GM21367 (cell line): ENCODE measurements around the gene FOXP3.

Source experiments
- ATAC-seq: cut with Tn5 transposase; IDR thresholded peaks from one replicate; pipeline ENCODE4 v1.9.1; 2021; ENCODE audit not compliant: unreplicated experiment

The FOXP3 gene

DNA sequence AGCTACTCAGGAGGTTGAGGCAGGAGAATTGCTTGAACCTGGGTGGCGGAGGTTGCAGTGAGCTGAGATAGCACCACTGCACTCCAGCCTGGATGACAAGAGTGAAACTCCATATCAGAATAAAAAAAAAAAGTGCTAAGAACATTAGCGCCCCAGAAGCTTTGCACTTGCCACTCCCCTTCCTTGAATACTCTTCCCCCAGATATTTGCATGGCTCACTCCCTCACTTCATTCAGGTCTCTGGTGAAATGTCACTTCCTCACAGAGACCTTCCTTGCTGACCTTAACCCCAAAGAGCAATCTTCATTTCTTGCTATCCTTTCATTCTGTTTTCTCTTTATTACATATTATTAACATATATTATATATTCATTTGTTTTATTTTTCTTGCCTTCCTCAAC lies 42.6 kb downstream of the FOXP3 start:
- ATAC-seq: no peak

DNA sequence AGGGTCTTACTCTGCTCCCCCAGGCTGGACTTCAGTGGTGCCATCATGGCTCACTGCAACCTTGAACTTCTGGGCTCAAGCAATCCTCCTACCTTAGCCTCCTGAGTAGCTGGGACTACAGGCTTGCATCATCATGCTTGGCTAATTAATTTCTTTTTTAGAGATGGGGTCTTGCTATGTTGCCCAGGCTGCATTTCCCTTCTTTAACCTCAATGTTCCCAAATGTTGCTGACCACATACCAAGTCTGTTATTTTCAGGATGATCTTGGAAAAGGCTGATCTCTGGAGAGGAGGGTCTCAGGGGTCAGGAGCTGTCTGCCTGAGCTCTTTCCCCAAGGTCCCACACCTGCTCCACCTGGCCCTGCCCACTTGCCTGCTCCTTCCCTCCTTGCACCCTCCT lies 44.4 kb downstream of the FOXP3 start:
- ATAC-seq: no peak

DNA sequence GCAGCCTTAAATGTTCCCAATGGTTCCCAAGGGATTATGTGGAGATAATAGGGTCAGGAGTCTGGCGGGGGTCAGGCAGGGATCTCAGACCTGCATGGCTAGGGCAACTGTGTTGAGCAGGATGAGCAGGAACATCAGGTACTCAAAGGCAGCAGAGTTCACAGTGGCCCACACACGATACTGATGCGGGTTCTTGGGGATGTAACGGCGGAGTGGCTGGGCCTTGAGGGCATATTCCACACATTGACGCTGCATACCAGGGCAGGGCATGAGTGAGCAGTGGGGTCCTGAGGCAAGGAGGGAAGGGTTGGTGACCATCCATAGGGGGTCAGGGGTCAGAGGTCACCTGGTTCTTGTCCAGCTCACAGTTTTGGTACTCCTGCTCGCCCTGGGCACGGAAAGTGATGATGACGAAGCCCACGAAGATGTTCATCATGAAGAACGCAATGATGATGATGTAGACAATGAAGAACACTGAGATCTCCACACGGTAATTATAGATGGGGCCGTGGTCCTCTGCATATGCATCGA lies 49.4 kb downstream of the FOXP3 start:
- ATAC-seq: no peak

DNA sequence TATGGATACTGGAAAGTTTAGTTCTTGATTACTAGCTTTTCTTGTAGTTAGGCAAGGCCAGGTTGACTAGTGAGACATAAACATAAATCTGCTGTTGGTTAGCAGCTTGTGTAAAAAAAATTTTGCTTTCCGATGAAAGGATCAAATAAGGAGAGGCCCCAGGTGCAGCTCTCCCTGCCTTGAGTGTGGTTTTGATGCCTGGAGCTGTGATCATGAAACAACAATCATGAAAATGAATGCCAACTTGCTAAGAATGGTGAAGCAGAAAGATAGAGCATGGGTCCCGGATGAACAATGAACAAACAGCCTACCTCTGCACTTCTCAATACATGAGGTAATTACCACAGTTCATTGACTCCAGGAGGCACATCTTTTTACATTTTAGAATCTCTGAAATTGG lies 50.1 kb downstream of the FOXP3 start:
- ATAC-seq: no peak

DNA sequence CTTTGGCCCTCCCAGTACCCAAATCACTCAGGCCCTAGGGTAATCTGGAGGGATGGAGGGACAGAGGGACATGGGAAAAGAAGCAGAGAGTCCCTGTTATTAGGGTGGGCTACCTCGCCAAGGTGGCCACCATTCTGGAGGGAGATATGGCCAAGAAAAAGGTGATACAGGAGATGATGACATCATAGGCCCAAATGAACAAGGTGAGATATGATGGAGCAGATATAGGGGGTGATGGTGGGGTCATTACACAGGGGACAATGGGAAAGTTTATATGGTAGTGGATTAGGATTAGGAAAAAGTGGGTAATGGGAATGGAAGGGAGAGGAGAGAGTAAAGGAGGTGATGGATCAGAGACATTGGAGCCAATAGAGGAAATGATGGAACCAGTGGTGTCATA lies 51.6 kb downstream of the FOXP3 start:
- no peak for ATAC-seq

DNA sequence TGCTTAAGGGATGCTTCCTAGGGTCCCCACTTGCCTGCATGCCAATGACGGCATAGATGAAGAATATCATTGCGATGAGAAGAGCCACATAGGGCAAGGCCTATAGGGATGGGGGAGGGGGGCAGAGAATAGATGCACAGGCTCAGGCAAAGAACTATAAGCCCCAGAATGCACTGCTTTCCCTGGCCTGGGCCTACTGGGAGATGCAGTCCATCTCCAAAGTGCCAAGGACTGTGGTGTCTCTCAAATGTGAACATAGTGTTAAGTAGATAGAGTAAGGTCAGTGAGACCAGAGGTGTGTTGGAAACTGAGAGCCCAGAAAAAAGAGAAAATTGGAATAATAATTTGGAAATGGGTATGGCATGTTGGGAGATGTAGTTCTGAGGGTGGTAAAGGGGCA lies 52.3 kb downstream of the FOXP3 start:
- no peak for ATAC-seq

DNA sequence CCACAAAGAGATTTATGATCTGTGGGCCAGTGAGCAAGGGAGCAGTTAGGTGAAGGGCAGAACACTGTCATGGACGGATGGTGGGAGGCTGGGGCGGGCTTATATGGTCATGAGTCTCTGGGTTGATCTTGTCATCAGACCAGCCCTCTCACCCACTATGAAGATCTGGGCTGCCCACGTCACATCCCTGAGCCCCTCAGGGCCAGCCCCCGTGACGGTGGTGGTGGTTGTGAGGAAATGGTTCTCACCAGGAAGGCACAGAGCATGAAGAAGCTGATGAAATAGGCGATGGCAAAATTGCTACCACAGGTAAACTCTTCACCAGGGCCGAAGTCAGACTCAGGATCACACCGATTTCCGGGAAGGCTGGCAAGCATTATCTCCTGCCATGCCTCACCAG lies 53.4 kb downstream of the FOXP3 start:
- no peak for ATAC-seq

DNA sequence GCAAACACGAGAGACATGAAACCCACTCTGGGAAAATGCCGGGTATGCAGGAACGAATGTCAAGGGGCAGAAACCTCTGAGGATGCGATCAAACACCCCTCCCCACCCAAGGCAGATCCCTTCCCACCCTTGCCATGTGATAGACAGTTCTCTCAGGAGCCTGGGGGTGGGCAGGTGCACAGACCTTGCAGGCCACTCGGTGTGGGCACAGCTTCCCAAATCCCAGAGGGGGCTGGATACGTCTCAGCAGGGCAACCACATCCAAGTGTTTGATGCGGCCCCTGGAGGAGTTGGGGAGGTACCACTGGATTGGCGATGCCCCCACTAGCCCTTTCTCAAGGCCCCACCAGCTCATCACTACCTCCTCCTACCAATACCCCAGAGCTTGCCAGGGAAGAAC lies 54.1 kb downstream of the FOXP3 start:
- ATAC-seq: no peak

DNA sequence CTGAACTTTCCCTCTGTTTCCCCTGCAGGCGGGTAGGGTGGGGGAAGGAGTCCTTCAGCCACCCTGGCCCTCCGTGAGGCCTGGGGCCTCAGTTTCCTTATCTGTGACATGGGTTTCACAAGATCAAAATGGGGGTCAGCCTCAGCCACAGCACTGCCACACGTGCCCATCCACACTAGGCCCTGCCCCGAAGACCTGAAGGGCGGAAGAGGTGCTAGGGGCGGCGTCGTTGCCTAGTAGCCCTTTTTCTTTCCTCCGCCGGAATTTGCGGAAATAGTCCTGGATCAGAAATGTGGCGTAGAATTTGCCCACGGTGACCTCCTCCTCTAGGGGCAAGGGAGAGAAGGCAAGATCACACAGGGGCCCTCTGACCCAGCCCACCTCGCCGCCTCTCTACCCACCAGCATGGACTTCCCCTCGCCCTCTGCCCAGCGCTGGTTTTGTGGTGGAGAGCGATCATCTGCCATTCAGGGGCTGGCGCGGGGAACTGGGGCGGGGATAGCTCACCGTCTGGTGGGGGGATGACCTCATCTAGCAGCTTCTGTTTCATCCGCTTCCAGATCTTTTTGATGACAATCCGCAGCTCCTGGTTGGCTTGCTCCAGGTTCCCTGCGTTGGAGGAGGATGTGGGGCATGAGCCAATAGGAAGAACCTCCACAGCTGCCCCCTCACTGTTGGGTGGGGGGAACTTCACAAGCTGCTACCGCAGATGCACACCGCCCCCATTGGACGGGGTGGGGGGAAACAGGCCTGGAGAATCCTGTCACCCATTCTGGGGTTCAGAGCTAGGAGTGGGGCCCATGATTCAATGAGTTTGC lies 54.9 kb downstream of the FOXP3 start:
- ATAC-seq: no peak

DNA sequence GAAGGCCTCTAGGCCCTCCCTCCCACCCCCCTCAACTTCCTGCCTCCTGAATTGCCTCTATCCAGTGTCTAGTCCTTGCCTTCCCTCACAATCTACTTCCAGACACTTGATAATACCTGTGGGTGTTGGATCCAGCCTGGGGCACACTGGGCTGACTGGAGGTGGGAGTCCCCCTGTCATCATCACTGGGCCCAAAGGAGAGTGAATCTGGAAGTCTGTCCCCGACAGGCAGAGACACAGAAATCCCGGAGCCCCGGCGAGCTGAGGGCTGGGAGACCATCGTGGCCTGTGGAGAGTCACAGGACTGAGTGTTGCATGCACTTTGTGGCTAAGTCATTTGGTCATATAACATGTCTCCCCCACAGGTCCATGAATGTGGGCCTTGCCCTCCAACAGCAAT lies 56.1 kb downstream of the FOXP3 start:
- ATAC-seq: no peak

DNA sequence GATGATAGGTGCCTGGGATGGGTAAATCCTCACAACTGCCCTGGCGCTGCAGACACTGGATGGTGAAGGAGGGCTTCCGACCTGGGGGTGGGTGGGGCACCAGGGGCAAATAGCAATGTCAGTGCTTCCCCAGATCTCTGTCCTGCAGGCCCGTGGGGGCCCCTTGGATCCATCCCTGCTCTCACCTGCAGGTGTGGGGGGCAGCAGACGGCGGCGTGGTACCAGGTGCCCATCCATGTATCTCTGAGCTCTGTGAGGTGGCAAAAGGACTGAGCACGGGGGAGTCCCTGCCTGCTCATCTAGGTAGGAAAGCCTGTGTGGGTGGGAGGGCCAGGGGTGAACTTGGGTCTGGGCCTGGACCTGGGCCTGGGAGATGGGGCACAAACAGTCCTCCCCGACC lies 58.0 kb downstream of the FOXP3 start:
- ATAC-seq: no peak

DNA sequence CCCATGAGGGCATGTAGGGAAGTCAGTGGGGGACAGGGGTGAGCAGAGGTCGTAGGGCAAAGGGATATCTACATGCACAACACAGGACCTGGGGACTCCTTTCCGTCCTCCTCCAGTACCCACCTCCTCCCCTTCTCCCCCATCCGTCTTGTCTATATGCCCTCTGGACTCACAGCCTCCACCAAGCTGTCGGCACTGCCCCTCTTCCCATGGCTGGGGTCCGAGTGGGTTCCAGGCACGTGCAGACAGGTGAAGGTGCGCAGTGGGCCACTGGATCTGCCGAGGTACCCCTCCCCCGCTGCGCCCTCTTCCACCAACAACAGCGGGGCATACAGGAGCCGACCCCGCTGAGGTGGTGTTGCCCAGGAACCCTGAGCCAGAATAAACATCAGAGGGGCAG lies 59.1 kb downstream of the FOXP3 start:
- no peak for ATAC-seq

DNA sequence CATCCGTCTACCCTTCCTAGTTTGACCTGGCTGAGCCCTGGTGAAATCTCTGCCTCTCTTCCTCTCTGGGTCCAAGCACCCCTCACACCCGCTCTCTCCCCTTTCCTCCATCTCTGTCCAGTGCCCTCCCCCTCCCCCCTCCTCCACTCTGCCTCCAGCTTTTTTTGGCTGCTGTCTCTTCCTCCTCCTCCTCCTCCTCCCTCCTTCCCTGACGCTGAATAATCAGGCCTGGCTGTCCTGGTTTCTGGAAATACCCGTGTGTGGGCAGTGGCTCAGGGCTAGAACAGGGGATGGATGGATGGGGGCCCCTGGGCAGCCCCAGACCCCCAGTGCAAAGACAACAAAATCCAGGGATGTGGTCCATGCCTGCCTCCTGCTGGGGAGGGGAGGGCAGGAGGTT lies 59.8 kb downstream of the FOXP3 start:
- ATAC-seq: no peak

DNA sequence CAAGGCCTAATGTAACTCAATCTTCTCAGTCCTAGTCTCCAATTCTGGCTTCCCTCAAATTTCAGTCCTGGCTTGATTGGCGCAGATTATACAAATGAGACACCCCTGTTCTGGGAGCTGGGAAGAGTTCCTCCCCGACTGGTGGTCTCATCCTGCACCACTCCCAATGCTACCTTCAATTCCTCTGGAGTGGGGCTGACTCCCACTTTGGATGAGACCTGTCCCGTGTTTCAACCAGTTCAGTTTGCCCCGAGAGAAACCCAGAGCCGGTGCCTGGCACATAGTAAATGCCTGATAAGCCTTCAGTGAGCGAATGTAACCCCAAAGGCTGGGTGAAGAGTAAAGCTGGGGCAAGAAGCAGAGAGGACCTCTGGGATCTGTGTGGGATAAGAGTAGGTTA lies 60.5 kb downstream of the FOXP3 start:
- no peak for ATAC-seq

DNA sequence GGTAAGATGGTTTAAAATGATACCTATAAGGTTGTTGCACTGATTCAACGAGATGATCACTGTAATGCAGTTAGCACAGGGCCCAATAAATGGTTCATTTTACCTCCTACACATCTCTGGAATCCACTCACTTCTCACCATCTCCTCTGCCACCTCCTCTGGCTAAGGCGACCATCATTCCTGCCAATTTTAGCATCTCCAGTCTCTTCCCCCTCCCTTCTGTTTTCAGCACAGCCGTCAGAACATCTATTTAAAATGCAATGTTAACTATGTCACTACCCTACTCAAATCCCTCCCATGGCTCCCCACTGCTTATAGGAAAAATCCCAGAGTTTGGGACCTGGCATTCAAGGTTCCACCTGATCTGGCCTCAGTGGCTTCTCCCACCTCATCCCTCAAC lies 61.0 kb downstream of the FOXP3 start:
- ATAC-seq: no peak

DNA sequence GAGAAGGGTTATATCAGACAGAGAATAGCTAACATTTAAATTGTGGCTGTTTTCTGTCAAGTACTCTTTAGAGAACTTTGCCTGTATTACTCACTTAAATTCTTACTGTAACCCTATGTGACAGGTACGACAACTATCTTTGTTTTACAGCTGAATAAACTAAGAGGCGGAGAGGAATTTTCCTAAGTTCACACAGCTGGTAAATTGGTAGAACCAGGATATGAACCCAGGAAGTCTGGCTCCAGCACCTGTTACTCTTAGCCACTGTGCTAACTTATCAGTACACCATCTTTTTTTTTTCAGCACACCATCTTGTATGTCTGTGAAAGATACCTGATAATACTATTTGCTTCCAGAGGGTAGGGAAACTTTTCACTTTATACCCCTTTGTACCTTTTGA lies 62.5 kb downstream of the FOXP3 start:
- no peak for ATAC-seq
